OCI-LY1 (cell line): Measurements from ENCODE around the gene APOLD1.

Experiments used
- EZH2 ChIP-seq: fragments of 200-600 bp; sonication (generic), shearing (Covaris generic); IDR thresholded peaks from 2 replicates; pipeline ENCODE4 v1.8.0; 2017; ENCODE audit warnings: borderline replicate concordance, mixed run types, mild to moderate bottlenecking, antibody characterized with exemption, low read length, moderate library complexity, mixed read lengths
- TF ChIP-seq, protein P1 (sequence below): fragments of 200-600 bp; sonication (generic), shearing (Covaris generic); IDR thresholded peaks from 2 replicates; pipeline ENCODE4 v1.5.1; 2017; ENCODE audit warnings: mild to moderate bottlenecking, antibody characterized with exemption, low read length, moderate library complexity, mixed read lengths

DNA sequence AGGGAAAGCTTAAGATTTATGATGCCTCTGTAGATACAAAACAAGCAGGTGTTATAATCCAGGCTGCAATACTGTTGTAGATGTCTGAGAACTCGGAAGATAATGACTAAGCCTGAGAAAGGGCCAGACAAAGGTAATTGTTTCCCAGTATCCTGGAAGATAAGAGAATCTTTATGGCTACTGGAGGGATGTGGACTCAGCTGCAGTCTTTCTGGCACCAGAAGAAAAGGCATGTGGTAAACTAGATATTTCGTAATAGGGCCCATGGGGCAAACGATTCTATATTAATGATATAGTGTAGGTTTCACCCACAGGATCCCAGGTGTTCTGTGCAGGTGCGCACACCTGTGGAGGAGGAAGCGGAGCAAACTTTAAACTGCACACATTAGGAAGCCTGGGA, 9.2 kb upstream of the APOLD1 start:
- TF ChIP-seq, protein P1, sequence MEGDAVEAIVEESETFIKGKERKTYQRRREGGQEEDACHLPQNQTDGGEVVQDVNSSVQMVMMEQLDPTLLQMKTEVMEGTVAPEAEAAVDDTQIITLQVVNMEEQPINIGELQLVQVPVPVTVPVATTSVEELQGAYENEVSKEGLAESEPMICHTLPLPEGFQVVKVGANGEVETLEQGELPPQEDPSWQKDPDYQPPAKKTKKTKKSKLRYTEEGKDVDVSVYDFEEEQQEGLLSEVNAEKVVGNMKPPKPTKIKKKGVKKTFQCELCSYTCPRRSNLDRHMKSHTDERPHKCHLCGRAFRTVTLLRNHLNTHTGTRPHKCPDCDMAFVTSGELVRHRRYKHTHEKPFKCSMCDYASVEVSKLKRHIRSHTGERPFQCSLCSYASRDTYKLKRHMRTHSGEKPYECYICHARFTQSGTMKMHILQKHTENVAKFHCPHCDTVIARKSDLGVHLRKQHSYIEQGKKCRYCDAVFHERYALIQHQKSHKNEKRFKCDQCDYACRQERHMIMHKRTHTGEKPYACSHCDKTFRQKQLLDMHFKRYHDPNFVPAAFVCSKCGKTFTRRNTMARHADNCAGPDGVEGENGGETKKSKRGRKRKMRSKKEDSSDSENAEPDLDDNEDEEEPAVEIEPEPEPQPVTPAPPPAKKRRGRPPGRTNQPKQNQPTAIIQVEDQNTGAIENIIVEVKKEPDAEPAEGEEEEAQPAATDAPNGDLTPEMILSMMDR = no peak
- TF ChIP-seq EZH2 = no peak
